IMR-90 (cell line): ENCODE data around the gene CUL7. TPM values are rescaled to one million over a fixed set of nuclear protein-coding genes. Genes with fewer than 3 reads are reported as not detected.

Experiments
- ATAC-seq: fragments of 200-7000 bp; cut with Tn5 transposase; 2 replicates; pipeline ENCODE4 v1.9.1; 2020; ENCODE audit warnings: low read depth, mild to moderate bottlenecking, moderate library complexity
- BruUV-seq: library from RNA; stranded (reverse); fragments of 400-500 nt; replicated peaks from 2 replicates; lab custom pipeline; 2021; lab: Mats Ljungman, UMichigan
- CTCF ChIA-PET: fragments of 300-600 bp; formaldehyde crosslinking; extraction: SDS; loops from one replicate; lab custom pipeline; 2021; ENCODE audit warnings: antibody characterized with exemption; lab: Yijun Ruan, JAX
- POLR2A ChIA-PET: fragments of 300-600 bp; sonication (Branson Sonifier 250); formaldehyde crosslinking; loops from one replicate; lab custom pipeline; 2022; ENCODE audit warnings: antibody characterized with exemption; ENCODE audit not compliant: unreplicated experiment; lab: Charles Lee
- DNase-seq: peaks from one replicate; pipeline ENCODE4 v3.0.0; 2013
- H2AFZ ChIP-seq: replicated peaks from 2 replicates; pipeline ENCODE3; 2013; ENCODE audit warnings: low read length, mild to moderate bottlenecking; ENCODE audit not compliant: poor library complexity
- H2AK5ac ChIP-seq: 2 replicates; pipeline ENCODE4 v1.6.1; 2013; ENCODE audit warnings: low read depth, low read length, inconsistent platforms
- H2AK9ac ChIP-seq: replicated peaks from 2 replicates; pipeline ENCODE3; 2013; ENCODE audit warnings: mild to moderate bottlenecking, low read depth, low read length, moderate library complexity; ENCODE audit not compliant: poor library complexity
- H2BK120ac ChIP-seq: 2 replicates; pipeline ENCODE4 v1.6.1; 2013; ENCODE audit warnings: low read depth, low read length, inconsistent platforms
- H2BK15ac ChIP-seq: 3 replicates; pipeline ENCODE4 v1.6.1; 2013; ENCODE audit warnings: low read depth, low read length, inconsistent platforms
- H2BK20ac ChIP-seq: 2 replicates; pipeline ENCODE4 v1.6.1; 2013; ENCODE audit warnings: low read depth, mild to moderate bottlenecking, inconsistent platforms, low read length, moderate library complexity
- H2BK5ac ChIP-seq: 2 replicates; pipeline ENCODE4 v1.6.1; 2013; ENCODE audit warnings: mild to moderate bottlenecking, low read depth, low read length, inconsistent platforms; ENCODE audit not compliant: poor library complexity, severe bottlenecking
- H3K14ac ChIP-seq: replicated peaks from 2 replicates; pipeline ENCODE4 v1.6.1; 2013; ENCODE audit warnings: low read depth, low read length, inconsistent platforms
- H3K18ac ChIP-seq: 2 replicates; pipeline ENCODE4 v1.6.1; 2013; ENCODE audit warnings: low read depth, low read length, control low read depth
- H3K23ac ChIP-seq: 2 replicates; pipeline ENCODE4 v1.6.1; 2013; ENCODE audit warnings: low read depth, low read length, inconsistent platforms
- H3K27ac ChIP-seq: 2 replicates; pipeline ENCODE4 v1.5.1; 2013; ENCODE audit warnings: mild to moderate bottlenecking, control low read depth, low read length; ENCODE audit not compliant: insufficient read depth
- H3K27me3 ChIP-seq: 2 replicates; pipeline ENCODE4 v1.6.1; 2013; ENCODE audit warnings: low read length; ENCODE audit not compliant: control insufficient read depth, insufficient read depth
- H3K36me3 ChIP-seq: 2 replicates; pipeline ENCODE4 v1.6.1; 2013; ENCODE audit warnings: low read length, mixed read lengths; ENCODE audit not compliant: control insufficient read depth, insufficient read depth
- H3K4ac ChIP-seq: 2 replicates; pipeline ENCODE4 v1.6.1; 2013; ENCODE audit warnings: low read depth, low read length, inconsistent platforms
- H3K4me1 ChIP-seq: 2 replicates; pipeline ENCODE4 v1.6.1; 2013; ENCODE audit warnings: low read length, mixed read lengths; ENCODE audit not compliant: control insufficient read depth, insufficient read depth
- H3K4me2 ChIP-seq: 2 replicates; pipeline ENCODE4 v1.6.1; 2013; ENCODE audit warnings: low read depth, mild to moderate bottlenecking, control low read depth, low read length, moderate library complexity
- H3K4me3 ChIP-seq: 2 replicates; pipeline ENCODE4 v1.5.1; 2013; ENCODE audit warnings: low read depth, mild to moderate bottlenecking, control low read depth, low read length, moderate library complexity; ENCODE audit not compliant: insufficient read depth
- H3K56ac ChIP-seq: 2 replicates; pipeline ENCODE4 v1.6.1; 2013; ENCODE audit warnings: low read length, inconsistent platforms; ENCODE audit not compliant: insufficient read depth; ENCODE audit errors: extremely low read depth
- H3K79me1 ChIP-seq, 2 experiments: 2 replicates each; pipeline ENCODE4 v1.6.1; 2013; ENCODE audit warnings: low read length in 2 of 2, inconsistent platforms in 1 of 2, low read depth in 1 of 2
- H3K9ac ChIP-seq: 2 replicates; pipeline ENCODE4 v1.6.1; 2013; ENCODE audit warnings: low read depth, low read length, control low read depth
- H3K9me1 ChIP-seq: 2 replicates; pipeline ENCODE4 v1.6.1; 2013; ENCODE audit warnings: low read length, inconsistent platforms; ENCODE audit not compliant: insufficient read depth
- H3K9me3 ChIP-seq: 2 replicates; pipeline ENCODE4 v1.6.1; 2013; ENCODE audit warnings: low read length; ENCODE audit not compliant: control insufficient read depth, insufficient read depth
- H4K20me1 ChIP-seq: 2 replicates; pipeline ENCODE4 v1.6.1; 2013; ENCODE audit warnings: low read length, inconsistent platforms; ENCODE audit not compliant: insufficient read depth
- H4K5ac ChIP-seq: 2 replicates; pipeline ENCODE4 v1.6.1; 2013; ENCODE audit warnings: mild to moderate bottlenecking, low read depth, low read length, control low read depth
- H4K8ac ChIP-seq, 2 experiments: 2 replicates each; pipeline ENCODE4 v1.6.1; 2013; ENCODE audit warnings: low read depth in 2 of 2, low read length in 2 of 2, control low read depth in 1 of 2, inconsistent platforms in 1 of 2
- H4K91ac ChIP-seq: 2 replicates; pipeline ENCODE4 v1.6.1; 2013; ENCODE audit warnings: low read depth, low read length, inconsistent platforms; ENCODE audit not compliant: insufficient read depth
- BHLHE40 ChIP-seq: fragments of 150-350 bp; IDR thresholded peaks from 2 replicates; pipeline ENCODE4 v1.6.1; 2016; ENCODE audit warnings: mild to moderate bottlenecking, low read depth, low read length
- CHD1 ChIP-seq: IDR thresholded peaks from 2 replicates; pipeline ENCODE4 v1.6.1; 2012; ENCODE audit warnings: low read depth, low read length, improper control_type of control experiment
- CTCF ChIP-seq: conservative IDR thresholded peaks from 2 replicates; pipeline ENCODE4 v1.5.1; 2012; ENCODE audit warnings: mild to moderate bottlenecking, low read depth, low read length, improper control_type of control experiment
- ELK1 ChIP-seq: fragments of 150-350 bp; IDR thresholded peaks from 2 replicates; pipeline ENCODE4 v1.6.1; 2016; ENCODE audit warnings: low read depth, mild to moderate bottlenecking, low read length, moderate library complexity, borderline replicate concordance
- FOS ChIP-seq: fragments of 150-350 bp; IDR thresholded peaks from 2 replicates; pipeline ENCODE4 v1.6.1; 2016; ENCODE audit warnings: low read depth, low read length
- MAFK ChIP-seq: IDR thresholded peaks from 2 replicates; pipeline ENCODE4 v1.6.1; 2012; ENCODE audit warnings: low read depth, low read length, improper control_type of control experiment
- MAZ ChIP-seq: IDR thresholded peaks from 2 replicates; pipeline ENCODE4 v1.6.1; 2012; ENCODE audit warnings: low read depth, mild to moderate bottlenecking, low read length, improper control_type of control experiment, moderate library complexity, borderline replicate concordance
- MXI1 ChIP-seq: IDR thresholded peaks from 2 replicates; pipeline ENCODE4 v1.6.1; 2012; ENCODE audit warnings: low read depth, mild to moderate bottlenecking, low read length, moderate library complexity, borderline replicate concordance
- NFE2L2 ChIP-seq: fragments of 150-350 bp; IDR thresholded peaks from 2 replicates; pipeline ENCODE4 v1.6.1; 2016; ENCODE audit warnings: low read depth, mild to moderate bottlenecking, low read length
- POLR2A ChIP-seq: IDR thresholded peaks from 2 replicates; pipeline ENCODE4 v1.6.1; 2012; ENCODE audit warnings: mild to moderate bottlenecking, low read depth, low read length
- RAD21 ChIP-seq: IDR thresholded peaks from 2 replicates; pipeline ENCODE4 v1.6.1; 2012; ENCODE audit warnings: low read length, improper control_type of control experiment
- RFX5 ChIP-seq: IDR thresholded peaks from 2 replicates; pipeline ENCODE4 v1.8.0; 2012; ENCODE audit warnings: low read depth, mild to moderate bottlenecking, low read length, moderate library complexity
- WGBS, 2 experiments: methylation state at CpG; one replicate each; pipeline versions ENCODE4 v1.1.5 to v1.1.7; 2013; ENCODE audit warnings: missing lambda C conversion rate in 2 of 2; ENCODE audit not compliant: insufficient read length in 1 of 2; ENCODE audit errors: extremely low coverage in 2 of 2; 5-methylcytosine and 5-hydroxymethylcytosine counted together
- dilution Hi-C: fragments of 300-500 bp; cut with HindIII; formaldehyde crosslinking; loops from one replicate; pipeline ENCODE4 v1.14.3; 2018; ENCODE audit warnings: low sequenced_read_pairs; ENCODE audit not compliant: unreplicated experiment
- in situ Hi-C: fragments of 300-500 bp; cut with MboI; formaldehyde crosslinking; loops from 3 replicates; pipeline ENCODE4 v1.14.3; 2019; ENCODE audit warnings: low sequenced_read_pairs, inconsistent platforms, mixed read lengths
- intact Hi-C: fragments of 100-400 bp; cut with micrococcal nuclease; formaldehyde crosslinking; loops from 2 replicates; pipeline ENCODE4 v1.10.0; 2022
- polyA plus RNA-seq, 3 experiments: library from polyadenylated mRNA; depleted of rRNA; stranded (reverse); fragments of >200 nt; gene quantifications; 2 replicates each; pipeline ENCODE4 v1.2.3, GENCODE V29; 2012; ENCODE audit warnings: low replicate concordance in 1 of 3
- total RNA-seq: library from RNA; depleted of rRNA; stranded (reverse); fragments of >200 nt; gene quantifications from 2 replicates; pipeline ENCODE4 v1.2.3, GENCODE V29; 2012

The CUL7 gene
- total and polyA plus RNA-seq, 2 of the 4 experiments (the other 2 are of a cell fraction) = 38.0 to 39.3 TPM

GRCh38 chr6:43077333-43077809 lies 23.7 kb upstream of the CUL7 start:
- WGBS, 2 experiments = 0% methylated on average over 1 of the region's 8 CpGs; no CpG with 5 or more reads in 1 of the 2 experiments
- peak overlapping the region; percentile 93 for H2AFZ ChIP-seq
- POLR2A ChIA-PET = no interaction called here
- peak overlapping the region; percentile 93 for H3K4me2 ChIP-seq
- peak overlapping the region; percentile 93 for H2AK9ac ChIP-seq
- H3K9me1 ChIP-seq = peaks cover 18% of the 10 kb centered on the region
- peaks cover 29% of the 10 kb centered on the region for H3K4me1 ChIP-seq
- peak overlapping the region; percentile 84 for H2BK5ac ChIP-seq
- H3K27me3 ChIP-seq = no peaks in the 10 kb centered on the region
- intact Hi-C loops = loop anchor here (2.0 kb wide), 1 partner anchor 13 kb away; no protein-coding TSS in a partner anchor
- peak overlapping the region; percentile 68 for H2AK5ac ChIP-seq
- H2BK20ac ChIP-seq = peak overlapping the region; percentile 59; the same call in 1 of the 2 replicates
- peak overlapping the region; percentile 41 for H4K5ac ChIP-seq
- ATAC-seq = no peak
- peak overlapping the region; percentile 76 for H3K4me3 ChIP-seq
- peaks cover 28% of the 10 kb centered on the region for H4K20me1 ChIP-seq
- peak overlapping the region; percentile 93 for H3K23ac ChIP-seq
- peak overlapping the region; percentile 77 for H3K27ac ChIP-seq
- in situ Hi-C loops = loop anchor here (5.0 kb wide), 1 partner anchor 50 kb away; no protein-coding TSS in a partner anchor
- dilution Hi-C loops = no loop called here
- peaks cover 5% of the 10 kb centered on the region; the same call in 1 of the 2 replicates for H3K36me3 ChIP-seq
- H3K4ac ChIP-seq = peak overlapping the region; percentile 86
- H3K18ac ChIP-seq = peak overlapping the region; percentile 72
- no peak for TF ChIP-seq CTCF
- no peak for TF ChIP-seq MAFK
- no peak for TF ChIP-seq NFE2L2
- TF ChIP-seq POLR2A = no peak
- no peak for TF ChIP-seq ELK1
- TF ChIP-seq BHLHE40 = no peak
- no peak for TF ChIP-seq MXI1
- no peak for TF ChIP-seq RAD21
- no peak for TF ChIP-seq MAZ
- TF ChIP-seq CHD1 = no peak; the same call in 1 of the 2 replicates
- no peak for TF ChIP-seq RFX5
- TF ChIP-seq FOS = no peak
- peaks cover 13 to 61% of the 10 kb centered on the region in 2 experiments for H3K79me1 ChIP-seq
- CTCF ChIA-PET = interaction anchor here (0.7 kb wide), 1 partner anchor 42 kb away, joined by 3 read pairs; no protein-coding TSS in a partner anchor
- H3K9me3 ChIP-seq = no peaks in the 10 kb centered on the region
- H4K91ac ChIP-seq = peak overlapping the region; percentile 75
- BruUV-seq = no TSS peak
- H3K9ac ChIP-seq = peak overlapping the region; percentile 92
- peak overlapping the region; percentile 78; the same call in 1 of the 2 replicates for H3K56ac ChIP-seq
- no peak for DNase-seq
- peak overlapping the region; percentile 76 for H2BK120ac ChIP-seq
- H3K14ac ChIP-seq = peak overlapping the region; percentile 97
- peak overlapping the region; percentile 47; the same call in 1 of the 3 replicates for H2BK15ac ChIP-seq
- H4K8ac ChIP-seq = peak overlapping the region; percentile 35 to 73; a peak in 3 of 4 replicates
